NT2/D1 (cell line): ENCODE data around the gene NAXE.

Experiments
- DNase-seq: peaks from one replicate; pipeline ENCODE4 v3.0.0-alpha.2; 2011; ENCODE audit warnings: low read depth, low spot score
- H3K27me3 ChIP-seq: 2 replicates; pipeline ENCODE4 v1.6.0; 2011; ENCODE audit warnings: mild to moderate bottlenecking; ENCODE audit not compliant: insufficient read length, insufficient read depth
- H3K36me3 ChIP-seq: 2 replicates; pipeline ENCODE4 v1.6.1; 2011; ENCODE audit warnings: mild to moderate bottlenecking, low read length, mixed read lengths; ENCODE audit not compliant: insufficient read depth, insufficient read length
- H3K4me1 ChIP-seq: 2 replicates; pipeline ENCODE4 v1.5.1; 2011; ENCODE audit not compliant: insufficient read depth, insufficient read length
- H3K4me3 ChIP-seq: 2 replicates; pipeline ENCODE4 v1.5.1; 2011; ENCODE audit warnings: low read depth; ENCODE audit not compliant: insufficient read length
- H3K9ac ChIP-seq: 2 replicates; pipeline ENCODE4 v1.6.0; 2011; ENCODE audit warnings: low read depth; ENCODE audit not compliant: insufficient read length
- H3K9me3 ChIP-seq: 2 replicates; pipeline ENCODE4 v1.5.1; 2011; ENCODE audit warnings: mild to moderate bottlenecking, low read length; ENCODE audit not compliant: insufficient read depth
- SUZ12 ChIP-seq: IDR thresholded peaks from 2 replicates; pipeline ENCODE4 v1.6.1; 2011; ENCODE audit not compliant: insufficient read length, insufficient read depth; ENCODE audit errors: extremely low read depth
- YY1 ChIP-seq: IDR thresholded peaks from 2 replicates; pipeline ENCODE4 v1.6.1; 2011; ENCODE audit not compliant: insufficient read length, insufficient read depth
- ZNF274 ChIP-seq: IDR thresholded peaks from 2 replicates; pipeline ENCODE4 v1.6.1; 2011; ENCODE audit warnings: mild to moderate bottlenecking, low read depth, low read length

The NAXE gene

DNA sequence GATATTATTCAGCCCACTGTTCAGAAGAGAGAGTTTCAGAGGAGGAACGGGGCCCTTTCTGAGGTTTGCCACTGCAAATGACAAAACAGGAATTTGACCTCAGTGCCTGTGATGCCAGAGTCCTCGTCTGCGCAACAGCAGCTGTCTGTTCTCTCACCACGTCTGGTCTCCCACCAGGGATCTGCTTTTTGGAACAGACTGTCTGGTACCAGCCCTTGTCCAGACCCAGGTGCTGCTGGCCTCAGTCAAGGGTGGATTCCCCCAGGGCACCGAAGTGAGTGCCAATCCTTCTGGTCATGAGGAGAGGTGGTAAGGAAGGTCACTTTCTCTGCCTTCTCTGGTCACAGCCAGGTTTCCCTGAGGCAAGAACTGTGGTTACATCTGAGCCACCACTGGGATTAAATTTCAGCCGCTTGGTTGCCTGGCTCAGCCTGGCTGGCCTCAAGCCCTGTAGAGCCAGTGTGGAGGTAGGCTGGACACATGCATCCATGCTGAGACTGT, 48.1 kb downstream of the NAXE start:
- Histone ChIP-seq H3K4me3 (no peak overlapping the region), H3K27me3 (peaks cover 59% of the 10 kb centered on the region), H3K4me1 (peaks cover 23% of the 10 kb centered on the region), H3K36me3 (no peaks in the 10 kb centered on the region), H3K9me3 (no peaks in the 10 kb centered on the region), H3K9ac (no peak overlapping the region)
- DNase-seq = no peak
- TF ChIP-seq SUZ12 (no peak), ZNF274 (no peak), YY1 (no peak)

DNA sequence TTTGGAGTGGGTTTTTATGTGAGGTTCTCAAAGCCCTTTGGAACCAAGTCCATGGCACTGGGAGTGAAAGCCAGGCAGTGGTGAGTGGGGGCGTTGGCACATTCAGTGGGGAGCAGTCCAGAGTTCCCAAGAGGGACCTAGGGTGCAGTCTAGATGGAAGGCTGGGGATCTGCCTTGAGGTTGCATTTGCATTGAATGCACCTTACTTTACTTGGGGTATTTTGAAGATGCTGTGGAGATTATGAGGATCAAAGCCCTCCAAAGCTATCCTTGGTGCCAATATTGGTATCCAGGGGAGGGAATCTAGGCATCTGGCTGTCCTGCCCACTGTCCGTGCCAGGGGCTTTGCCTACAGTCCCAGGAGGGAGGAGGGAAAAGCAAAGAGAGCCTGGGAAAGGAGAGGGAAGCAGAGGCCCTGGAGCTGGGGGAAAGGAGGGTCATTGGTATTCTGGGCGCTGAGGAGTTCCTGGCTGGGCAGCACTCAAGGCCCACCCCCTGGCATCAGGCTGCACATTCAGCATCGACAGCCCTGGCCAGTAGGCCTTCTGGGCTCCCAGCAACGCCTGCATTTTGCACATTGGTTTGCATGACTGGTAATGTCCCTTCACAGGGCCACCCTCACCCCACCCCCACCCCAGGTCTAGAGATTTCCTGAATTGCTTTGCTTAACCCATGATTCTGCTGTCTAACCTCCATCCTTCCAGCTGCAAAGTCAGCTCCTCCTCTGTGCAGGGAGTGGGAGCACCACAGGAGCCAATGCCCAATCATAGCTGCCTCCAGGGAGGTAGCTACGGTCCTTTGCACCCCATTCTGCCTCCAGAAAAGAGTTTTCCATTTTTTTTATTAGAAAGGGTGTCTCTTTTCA, 49.5 kb downstream of the NAXE start:
- peaks cover 64% of the 10 kb centered on the region for H3K27me3 ChIP-seq
- H3K9ac ChIP-seq = peak overlapping the region; percentile 47
- no peaks in the 10 kb centered on the region for H3K36me3 ChIP-seq
- H3K4me3 ChIP-seq = peak overlapping the region; percentile 29
- peaks cover 23% of the 10 kb centered on the region for H3K4me1 ChIP-seq
- TF ChIP-seq YY1 = no peak
- TF ChIP-seq ZNF274 = no peak
- no peak for TF ChIP-seq SUZ12
- no peaks in the 10 kb centered on the region for H3K9me3 ChIP-seq
- no peak for DNase-seq

DNA sequence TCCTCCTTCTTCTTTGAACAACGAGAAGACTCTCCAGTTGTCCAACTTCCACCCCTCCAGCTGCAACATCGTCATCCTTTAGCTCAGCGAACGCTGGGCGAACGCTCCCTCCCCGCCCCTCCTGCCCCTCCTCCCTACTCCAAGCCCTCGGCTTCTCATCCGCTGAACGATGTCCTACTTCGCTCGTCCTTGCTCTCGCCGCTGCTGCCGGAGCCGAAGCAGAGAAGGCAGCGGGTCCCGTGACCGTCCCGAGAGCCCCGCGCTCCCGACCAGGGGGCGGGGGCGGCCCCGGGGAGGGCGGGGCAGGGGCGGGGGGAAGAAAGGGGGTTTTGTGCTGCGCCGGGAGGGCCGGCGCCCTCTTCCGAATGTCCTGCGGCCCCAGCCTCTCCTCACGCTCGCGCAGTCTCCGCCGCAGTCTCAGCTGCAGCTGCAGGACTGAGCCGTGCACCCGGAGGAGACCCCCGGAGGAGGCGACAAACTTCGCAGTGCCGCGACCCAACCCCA, 50.2 kb downstream of the NAXE start, which contains the start of gene BCAN:
BCAN (plus strand) TSS at position 357 of the 504 bp plus-strand sequence. CDS start 3,938 bp downstream, outside the sequence.
- peaks cover 23% of the 10 kb centered on the region for H3K4me1 ChIP-seq
- peak within 1 kb of the TSS; percentile 76 for H3K9ac ChIP-seq
- TF ChIP-seq SUZ12 = no peak
- TF ChIP-seq ZNF274 = no peak
- TF ChIP-seq YY1 = no peak
- no peak for DNase-seq
- no peaks in the 10 kb centered on the region for H3K36me3 ChIP-seq
- H3K27me3 ChIP-seq = peaks cover 65% of the 10 kb centered on the region
- peak within 1 kb of the TSS; percentile 48 for H3K4me3 ChIP-seq
- H3K9me3 ChIP-seq = no peaks in the 10 kb centered on the region

DNA sequence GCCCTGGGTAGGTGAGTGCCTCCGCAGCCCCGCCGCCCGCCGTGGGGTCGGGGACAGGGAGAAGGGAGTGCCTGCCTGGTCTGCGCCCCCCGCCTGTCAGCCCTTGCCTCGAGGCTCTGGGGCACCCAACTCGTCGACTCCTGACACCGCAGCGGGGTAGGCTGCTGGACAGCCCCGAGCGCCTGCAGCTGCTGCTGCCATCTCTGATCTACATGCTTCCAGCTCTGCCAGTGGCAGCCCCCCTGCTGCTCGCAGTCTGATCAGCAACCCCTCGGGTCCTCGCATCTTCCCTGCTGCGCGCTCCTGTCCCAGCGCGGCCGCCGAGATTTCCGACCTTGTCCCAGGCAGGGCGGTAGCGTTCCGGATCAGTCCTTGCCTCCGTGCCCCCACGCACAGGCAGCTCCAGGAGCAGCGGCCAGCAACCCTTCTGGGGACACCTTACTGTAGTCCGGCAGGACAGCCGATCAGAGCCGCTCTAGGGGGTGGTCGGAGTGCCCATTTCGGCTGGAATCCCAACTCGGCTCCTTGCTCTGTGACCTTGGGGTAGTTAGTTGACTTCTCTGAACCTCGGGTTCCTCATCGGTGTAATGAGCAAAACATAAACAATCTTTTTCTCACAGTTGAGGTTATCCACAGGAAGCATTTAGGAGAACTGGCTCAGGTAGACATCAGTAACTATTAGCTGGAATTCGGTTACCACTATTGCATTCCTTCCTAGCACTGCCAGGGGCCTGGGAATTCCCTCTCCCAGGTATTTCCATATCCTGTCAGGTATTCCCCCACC, 50.9 kb downstream of the NAXE start:
- Histone ChIP-seq H3K4me1 (peaks cover 23% of the 10 kb centered on the region), H3K9me3 (no peaks in the 10 kb centered on the region), H3K27me3 (peaks cover 65% of the 10 kb centered on the region), H3K4me3 (peak overlapping the region; percentile 48), H3K36me3 (no peaks in the 10 kb centered on the region), H3K9ac (peak overlapping the region; percentile 76)
- no peak for TF ChIP-seq ZNF274
- no peak for TF ChIP-seq SUZ12
- no peak for TF ChIP-seq YY1
- no peak for DNase-seq

DNA sequence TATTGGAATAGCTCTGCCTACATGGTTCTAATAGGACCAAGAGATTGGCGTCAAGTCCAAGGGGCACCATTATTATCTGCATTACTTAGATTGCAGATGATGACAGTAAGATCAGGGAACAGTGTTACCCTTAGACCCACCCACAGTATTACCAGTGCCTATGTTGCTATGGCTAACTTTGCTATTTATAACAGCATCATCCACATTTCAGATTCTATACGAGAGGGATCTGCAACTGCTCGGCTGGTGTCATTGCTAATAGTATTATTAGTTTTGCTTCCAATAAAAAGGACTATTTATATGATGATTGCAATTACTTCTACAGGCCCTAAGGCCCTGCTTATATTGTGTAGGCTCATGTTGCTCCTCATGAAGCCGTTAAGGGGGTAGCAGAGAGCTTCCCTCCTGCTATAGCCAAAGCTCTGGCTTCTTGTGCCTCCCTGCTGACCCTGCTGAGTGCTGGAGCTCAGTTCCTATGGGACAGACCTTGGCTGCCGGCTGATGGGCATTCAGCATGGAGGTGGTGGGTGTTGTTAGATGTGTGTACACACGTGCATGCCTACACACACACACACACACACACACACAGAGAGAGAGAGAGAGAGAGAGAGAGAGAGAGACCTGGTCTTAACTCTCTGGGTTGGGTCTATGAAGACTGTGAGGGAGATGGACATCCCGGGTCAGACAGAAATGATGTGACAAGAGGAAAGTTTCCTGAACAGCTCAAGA, 51.6 kb downstream of the NAXE start:
- peaks cover 59% of the 10 kb centered on the region for H3K27me3 ChIP-seq
- no peaks in the 10 kb centered on the region for H3K36me3 ChIP-seq
- DNase-seq = no peak
- TF ChIP-seq ZNF274 (no peak), YY1 (no peak), SUZ12 (no peak)
- no peaks in the 10 kb centered on the region for H3K9me3 ChIP-seq
- H3K4me1 ChIP-seq = peaks cover 20% of the 10 kb centered on the region
- H3K4me3 ChIP-seq = no peak overlapping the region
- no peak overlapping the region for H3K9ac ChIP-seq

DNA sequence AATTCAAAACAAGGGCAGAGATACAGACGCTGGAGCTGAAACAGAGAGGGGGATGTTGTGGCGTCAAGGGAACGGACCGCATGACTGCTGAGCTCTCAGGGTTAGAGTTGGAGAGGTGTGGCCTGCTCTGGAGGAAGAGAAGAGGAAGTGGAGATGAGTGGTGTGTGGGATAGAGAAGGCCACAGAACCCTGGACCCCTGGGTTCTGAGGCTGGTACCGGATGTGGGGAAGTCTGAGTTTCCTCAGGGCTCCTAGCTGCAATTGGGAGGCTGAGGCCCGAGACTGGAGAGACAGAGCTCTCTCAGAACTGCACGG, 52.2 kb downstream of the NAXE start:
- no peak overlapping the region for H3K9ac ChIP-seq
- no peak for TF ChIP-seq ZNF274
- no peak for TF ChIP-seq SUZ12
- no peak for TF ChIP-seq YY1
- H3K4me3 ChIP-seq = no peak overlapping the region
- no peaks in the 10 kb centered on the region for H3K9me3 ChIP-seq
- H3K27me3 ChIP-seq = peaks cover 54% of the 10 kb centered on the region
- H3K36me3 ChIP-seq = no peaks in the 10 kb centered on the region
- no peak for DNase-seq
- H3K4me1 ChIP-seq = peaks cover 18% of the 10 kb centered on the region
